ENCODE data around the gene TMEM134.
A peak's percentile ranks its signal among the peaks of the same experiment; 100 is the strongest.

TMEM134 gene

DNA sequence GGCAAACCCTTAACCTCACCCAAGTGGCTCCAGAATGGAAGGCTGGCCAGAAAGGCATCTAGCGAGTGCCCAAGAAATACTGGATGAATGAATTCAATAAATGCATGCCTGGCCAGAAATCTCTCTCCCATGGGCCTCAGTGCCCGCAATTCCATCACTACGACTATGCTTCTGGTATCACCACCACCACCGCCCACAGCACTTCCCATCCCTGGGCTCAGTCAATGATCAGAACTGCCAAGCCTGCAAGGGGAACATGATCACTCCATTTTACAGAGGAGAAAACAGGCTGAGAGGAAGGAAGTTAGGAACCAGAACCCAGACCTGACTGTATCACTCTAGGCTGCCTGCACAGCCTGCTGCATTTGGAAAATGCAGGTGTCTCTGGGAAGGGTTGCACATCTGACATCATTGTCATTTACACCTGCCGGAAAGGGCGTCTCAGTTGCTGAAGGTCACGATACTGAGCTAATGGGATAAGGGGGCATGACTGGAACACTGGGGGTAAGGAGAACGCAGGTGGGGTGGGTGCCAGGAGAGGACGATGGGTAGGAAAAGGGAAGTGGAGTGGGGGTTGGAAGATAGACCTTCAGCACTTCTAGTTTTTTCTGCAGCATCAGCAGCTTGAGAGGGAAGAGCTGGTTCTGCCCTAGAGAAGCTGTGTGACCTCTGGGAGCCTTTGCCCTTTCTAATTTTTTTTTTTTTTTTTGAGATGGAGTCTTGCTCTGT is 19.8 kb downstream of the TMEM134 start:
- DNase-seq, result peak in 1 of 42 donors; percentile 26
- intact Hi-C loops (cut with DNase I), result no loop called here

GRCh38 chr11:67448220-67448609 is 20.8 kb downstream of the TMEM134 start:
- intact Hi-C loops (cut with DNase I), result no loop called here
- no peak for DNase-seq

DNA sequence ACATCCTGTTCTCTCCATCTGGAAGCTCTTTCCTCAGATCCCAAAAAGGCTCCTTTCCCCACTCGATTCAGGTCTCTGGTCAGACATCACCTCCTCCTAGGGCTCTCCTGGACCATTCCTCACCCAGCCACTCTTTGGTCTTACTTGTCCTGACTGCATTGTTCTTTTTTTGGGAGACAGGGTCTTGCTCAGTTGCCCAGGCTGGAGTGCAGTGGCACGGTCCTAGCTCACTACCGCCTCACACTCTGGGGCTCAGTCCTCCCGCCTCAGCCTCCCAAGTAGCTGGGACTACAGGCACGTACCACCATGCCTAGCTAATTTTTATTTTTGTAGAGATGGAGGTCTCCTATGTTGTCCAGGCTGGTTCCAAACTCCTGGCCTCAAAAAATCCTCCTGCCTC is 23.5 kb downstream of the TMEM134 start:
- no peak for DNase-seq
- intact Hi-C loops (cut with DNase I), result no loop called here

- intact Hi-C loops (cut with DNase I), result no loop called here
- DNase-seq, result no peak
These were observed 26.3 kb downstream of the TMEM134 start for GRCh38 chr11:67442504-67443404.

DNA sequence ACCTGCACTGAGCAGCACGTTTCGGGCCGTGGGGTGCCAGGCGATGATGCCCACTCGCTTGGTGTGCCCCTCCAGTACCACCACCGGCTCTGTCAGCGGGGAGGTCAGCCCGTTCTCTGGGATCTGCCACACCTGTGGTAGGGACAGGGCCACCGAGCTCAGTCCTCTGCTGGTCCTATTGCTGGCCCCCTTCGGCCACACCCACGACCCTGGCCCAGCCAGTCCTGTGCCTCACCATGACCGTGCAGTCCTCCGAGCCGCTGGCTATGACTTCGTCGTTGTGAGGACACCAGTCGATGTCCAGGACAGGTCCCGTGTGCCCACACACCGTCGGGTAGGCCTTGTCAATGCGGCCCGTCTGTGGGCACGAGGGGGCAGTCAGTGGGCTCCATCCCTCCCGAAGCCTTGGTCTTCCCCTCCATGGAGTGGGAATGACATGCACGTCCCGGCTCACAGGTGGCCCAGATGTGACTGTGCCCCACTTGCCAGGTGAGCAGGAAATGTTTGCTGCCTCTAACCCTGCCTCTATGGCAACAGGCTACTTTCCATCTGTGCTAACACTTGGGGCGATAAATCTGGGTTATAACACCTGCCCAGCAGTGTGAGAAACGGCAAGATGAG is 27.2 kb downstream of the TMEM134 start:
- intact Hi-C loops (cut with DNase I), result no loop called here
- no peak for DNase-seq

GRCh38 chr11:67441098-67441563 is 27.9 kb downstream of the TMEM134 start:
- DNase-seq, result no peak
- intact Hi-C loops (cut with DNase I), result no loop called here

DNA sequence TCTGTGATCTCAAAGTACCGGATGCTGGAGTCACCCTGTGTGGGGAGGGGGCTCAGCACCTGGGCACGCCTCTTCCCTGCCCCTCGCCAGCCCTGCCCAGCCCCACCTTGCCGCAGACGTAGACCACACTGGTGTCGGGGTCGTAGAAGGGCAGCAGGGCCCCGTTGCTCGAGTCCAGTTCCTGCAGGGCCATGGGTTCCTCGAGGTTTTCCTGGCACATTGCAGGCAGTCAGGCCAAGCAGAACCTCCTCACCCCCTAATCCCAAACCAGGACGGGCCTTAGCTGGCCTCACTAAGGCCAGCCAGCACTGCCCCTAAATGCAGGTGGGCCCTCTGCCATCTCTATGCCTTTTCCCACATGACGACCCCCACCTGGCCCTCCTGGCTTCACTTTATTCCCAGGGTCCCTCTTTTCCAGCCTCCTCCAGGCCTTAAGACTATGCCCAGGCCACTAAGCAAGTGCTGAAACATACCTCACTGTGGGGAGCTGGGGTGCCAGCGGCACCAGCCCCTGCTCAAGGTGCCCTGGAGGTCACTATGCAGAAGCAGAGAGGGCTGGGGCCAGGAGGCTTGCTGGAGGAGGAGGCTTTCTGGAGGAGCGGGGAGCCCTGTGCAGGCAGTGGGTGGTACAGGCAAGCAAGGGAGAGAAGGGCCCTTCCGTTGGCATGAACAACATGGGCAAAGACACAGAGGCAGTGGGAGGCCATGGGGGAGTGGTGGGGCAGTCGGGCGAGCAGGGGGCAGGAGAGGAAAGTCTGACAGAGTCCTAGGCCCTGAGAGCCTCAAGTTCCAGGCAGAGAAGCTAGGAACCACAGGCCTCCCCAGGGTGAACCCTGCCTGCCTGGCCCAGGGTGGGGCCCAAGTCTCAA is 28.6 kb downstream of the TMEM134 start:
- DNase-seq, result no peak
- intact Hi-C loops (cut with DNase I), result no loop called here

GRCh38 chr11:67439321-67440228 is 29.5 kb downstream of the TMEM134 start:
- intact Hi-C loops (cut with DNase I), result no loop called here
- peak in 8 of 42 donors; percentile 24 to 72 (median 46) for DNase-seq

- no peak for DNase-seq
- intact Hi-C loops (cut with DNase I), result no loop called here
These were observed 30.7 kb downstream of the TMEM134 start for GRCh38 chr11:67438158-67438902.

DNA sequence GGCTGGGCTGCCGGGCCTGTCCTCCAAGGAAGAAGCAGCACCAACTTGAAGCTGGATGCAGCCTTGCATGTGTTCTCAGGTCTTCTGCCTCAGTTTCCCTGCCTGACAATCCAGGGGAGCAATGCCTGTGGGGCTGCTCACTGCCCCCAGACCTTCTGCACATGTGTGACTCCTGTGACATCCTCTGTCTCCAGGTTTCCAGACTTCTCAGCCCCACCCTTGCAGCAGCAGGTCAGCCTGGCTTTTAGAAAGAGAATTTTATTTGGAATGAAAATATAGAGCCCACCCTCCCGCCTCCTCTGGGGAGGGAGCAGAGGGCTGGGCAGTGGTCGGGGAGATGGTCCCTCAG is 31.3 kb downstream of the TMEM134 start:
- DNase-seq, result no peak
- intact Hi-C loops (cut with DNase I), result no loop called here

DNA sequence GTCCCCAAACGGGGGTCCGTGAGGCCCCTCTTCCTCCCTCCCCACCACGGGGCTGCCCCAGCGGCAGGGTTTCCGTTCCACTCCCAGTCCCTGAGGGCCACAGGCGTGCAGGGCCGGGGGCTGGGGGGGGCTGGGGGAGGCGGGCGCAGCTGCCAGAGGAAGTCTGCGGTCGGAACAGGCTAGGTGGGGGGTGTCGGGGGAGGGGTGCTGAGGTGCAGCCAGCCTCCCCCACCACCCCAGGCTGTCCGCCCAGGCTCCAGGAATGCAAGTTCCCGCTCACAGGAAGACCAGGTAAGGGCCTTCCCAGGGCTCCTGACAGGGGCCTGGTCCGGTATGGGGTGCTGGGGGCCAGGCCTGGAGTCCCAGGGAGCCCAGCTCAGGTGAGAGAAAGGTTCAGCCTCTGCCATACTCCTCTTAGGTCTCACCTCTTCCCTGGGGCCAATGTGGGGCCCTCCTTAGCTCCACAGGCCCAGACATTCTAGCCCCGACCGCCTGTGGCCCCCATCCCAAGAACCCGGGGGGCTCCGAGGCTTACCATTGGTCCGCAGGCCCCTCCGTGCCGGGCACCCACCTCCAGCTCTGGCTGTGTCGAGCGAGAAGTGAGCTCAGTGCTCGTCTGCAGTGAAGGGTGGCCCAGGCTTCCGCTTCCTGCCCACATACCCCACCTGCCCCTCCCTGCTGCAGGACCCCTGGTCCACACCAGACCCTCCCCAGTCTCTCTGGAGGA is 31.8 kb downstream of the TMEM134 start, which contains the start of gene PTPRCAP:
TSS of gene PTPRCAP (minus strand) at position 601 of the 727 bp plus-strand sequence. CDS start at position 538, 63 bp downstream.
- DNase-seq, result no peak
- intact Hi-C loops (cut with DNase I), result no loop called here

GRCh38 chr11:67436459-67437081 is 32.5 kb downstream of the TMEM134 start:
- intact Hi-C loops (cut with DNase I), result no loop called here

GRCh38 chr11:67435727-67436458 is 33.2 kb downstream of the TMEM134 start:
- no peak for DNase-seq
- intact Hi-C loops (cut with DNase I), result no loop called here

More at GRCh38 chr11:67436459-67437081, 32.5 kb downstream of the TMEM134 start:
- no peak for DNase-seq

GRCh38 chr11:67435031-67435726 is 33.9 kb downstream of the TMEM134 start:
- intact Hi-C loops (cut with DNase I), result no loop called here
- DNase-seq, result no peak

DNA sequence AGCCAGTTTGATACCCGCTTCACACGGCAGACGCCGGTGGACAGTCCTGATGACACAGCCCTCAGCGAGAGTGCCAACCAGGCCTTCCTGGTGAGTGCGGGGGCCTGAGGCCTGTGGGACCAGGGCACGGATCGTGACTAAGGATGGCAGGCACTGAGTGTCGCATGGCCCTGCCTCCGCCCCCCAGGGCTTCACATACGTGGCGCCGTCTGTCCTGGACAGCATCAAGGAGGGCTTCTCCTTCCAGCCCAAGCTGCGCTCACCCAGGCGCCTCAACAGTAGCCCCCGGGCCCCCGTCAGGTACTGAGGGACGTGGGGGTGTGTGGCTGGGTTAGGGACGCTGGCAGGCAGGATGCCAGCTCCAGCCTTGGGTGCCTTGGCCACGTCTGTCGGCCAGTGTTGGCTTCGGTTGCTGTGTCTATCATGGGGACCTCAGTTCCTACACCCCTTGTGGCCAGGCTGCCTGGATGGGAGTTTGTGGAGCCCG is 34.6 kb downstream of the TMEM134 start:
- no peak for DNase-seq
- intact Hi-C loops (cut with DNase I), result no loop called here

Data from head of caudate nucleus (tissue), 42 donors.